ENCODE measurements around the gene LTBP1. TPM values are rescaled to one million over a fixed set of nuclear protein-coding genes. Genes with fewer than 3 reads are reported as not detected.
"Not testable (repeated sequence)": the region's sequence is repeated elsewhere in the genome, so short reads cannot be mapped to it uniquely, and the experiment has no call there.

The LTBP1 gene
- total RNA-seq, 1 experiment from 2014 or later = 8.7 TPM

DNA sequence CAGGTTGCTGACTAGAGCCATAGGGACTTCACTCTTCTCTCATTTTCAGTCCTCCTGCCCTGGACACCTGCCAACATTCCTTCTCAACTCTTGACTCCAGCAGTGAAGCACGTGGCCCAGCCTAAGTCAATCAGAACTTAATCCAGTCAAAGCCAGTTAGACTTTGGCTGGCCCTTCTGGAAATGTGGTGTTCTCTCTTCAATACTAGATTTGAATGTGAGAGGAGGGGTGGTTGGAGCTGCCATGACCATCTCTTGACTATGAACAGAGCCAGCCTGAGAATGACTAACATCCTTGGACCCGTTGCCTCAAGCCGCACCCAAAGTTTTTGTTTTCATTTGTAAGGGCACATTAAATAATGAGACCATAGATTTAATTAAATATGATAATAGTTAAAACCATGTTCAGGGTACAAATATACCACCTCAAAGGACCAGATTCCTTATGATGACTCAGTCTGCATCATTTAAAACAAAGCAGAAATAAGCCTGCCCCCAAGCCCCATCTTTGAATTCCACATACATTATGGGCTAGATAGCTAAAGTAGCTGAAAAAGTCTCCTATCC lies 480.0 kb downstream of the LTBP1 start:
- no peaks in the 10 kb centered on the region for H3K27me3 ChIP-seq (replicated peaks)
- DNase-seq (ENCODE audit: low read depth in 1 of 2, low spot score in 2 of 2) = peak; percentile 89 to 90
- peak overlapping the region; percentile 85 for H3K27ac ChIP-seq
- H3K9me3 ChIP-seq (replicated peaks) = no peaks in the 10 kb centered on the region
- no peaks in the 10 kb centered on the region for H3K36me3 ChIP-seq
- H3K4me1 ChIP-seq (replicated peaks) = peaks cover 50% of the 10 kb centered on the region
- H3K4me3 ChIP-seq = no peak overlapping the region

DNA sequence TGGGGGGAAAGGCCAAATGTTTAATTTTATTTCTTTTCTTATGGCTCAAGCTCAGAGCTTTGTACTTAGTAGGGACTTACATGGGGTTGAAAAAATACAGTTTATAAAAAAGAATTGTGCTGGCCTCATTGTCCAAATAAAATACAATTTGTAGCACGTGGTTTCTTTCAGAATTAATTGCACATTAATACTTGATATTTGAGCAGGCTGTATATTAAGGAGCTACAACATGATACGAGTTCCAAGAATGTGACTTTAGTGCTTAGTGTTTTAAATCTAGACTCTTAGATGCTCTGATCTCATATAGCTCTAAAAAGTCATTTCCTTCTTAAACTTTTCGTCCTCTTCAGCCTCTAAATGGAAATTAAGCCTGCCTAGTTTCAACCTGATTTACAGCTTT lies 483.3 kb downstream of the LTBP1 start:
- Histone ChIP-seq H3K36me3 (no peaks in the 10 kb centered on the region), H3K27me3 (replicated peaks) (no peaks in the 10 kb centered on the region), H3K4me3 (no peak overlapping the region), H3K4me1 (replicated peaks) (peaks cover 50% of the 10 kb centered on the region), H3K9me3 (replicated peaks) (no peaks in the 10 kb centered on the region), H3K27ac (0 out of 2 replicates have a peak overlapping the region, but pooled peaks have one; percentile 4)
- DNase-seq (ENCODE audit: low read depth in 1 of 2, low spot score in 2 of 2) = no peak

DNA sequence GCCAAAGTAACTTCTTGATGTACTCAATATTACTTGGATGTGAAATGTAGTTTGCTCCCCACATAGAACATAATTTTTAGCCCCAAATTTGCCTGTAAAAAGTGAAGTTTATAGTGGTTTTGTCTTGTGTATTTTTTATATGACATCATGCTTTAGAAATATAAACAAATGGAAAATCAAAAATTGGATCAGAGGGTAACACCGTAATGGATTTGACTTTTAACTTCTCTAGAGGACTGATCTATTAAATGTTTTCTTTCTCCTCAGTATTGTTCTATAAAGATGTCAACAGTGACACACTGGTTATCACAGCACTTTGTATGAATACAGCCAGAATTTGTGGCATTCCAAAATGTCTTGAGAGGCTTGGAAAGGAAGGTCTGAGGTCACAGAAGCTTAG lies 484.1 kb downstream of the LTBP1 start:
- DNase-seq (ENCODE audit: low read depth in 1 of 2, low spot score in 2 of 2) = peak in 1 of 2 experiments; percentile 57
- Histone ChIP-seq H3K27me3 (replicated peaks) (no peaks in the 10 kb centered on the region), H3K27ac (no peak overlapping the region), H3K4me3 (no peak overlapping the region), H3K36me3 (no peaks in the 10 kb centered on the region), H3K9me3 (replicated peaks) (no peaks in the 10 kb centered on the region), H3K4me1 (replicated peaks) (peaks cover 50% of the 10 kb centered on the region)

DNA sequence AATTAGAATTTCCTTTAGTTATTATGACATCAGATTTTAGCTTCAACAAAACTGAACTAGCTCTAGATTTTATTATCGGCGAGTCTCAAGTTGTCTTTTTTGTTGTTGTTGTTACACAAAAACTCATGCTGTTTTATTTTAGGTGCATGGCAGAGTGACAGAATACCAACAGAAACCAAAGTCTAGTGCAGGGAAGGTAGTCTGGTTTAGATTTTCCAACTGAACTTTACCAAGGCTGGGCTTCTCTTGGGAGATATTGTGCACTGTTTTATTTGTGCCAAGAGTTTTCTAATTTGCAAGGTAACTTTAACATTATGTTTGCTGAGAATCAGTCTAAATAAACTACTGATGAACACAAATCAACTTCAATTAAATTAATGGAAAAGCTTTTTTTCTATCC lies 486.1 kb downstream of the LTBP1 start:
- no peak overlapping the region for H3K4me3 ChIP-seq
- no peak for DNase-seq (ENCODE audit: low read depth in 1 of 2, low spot score in 2 of 2)
- H3K27me3 ChIP-seq (replicated peaks) = no peaks in the 10 kb centered on the region
- peaks cover 51% of the 10 kb centered on the region for H3K4me1 ChIP-seq (replicated peaks)
- H3K27ac ChIP-seq = no peak overlapping the region
- 0 out of 2 replicates have a peak, but pooled peaks cover 4% of the 10 kb centered on the region for H3K9me3 ChIP-seq (replicated peaks)
- H3K36me3 ChIP-seq = no peaks in the 10 kb centered on the region

DNA sequence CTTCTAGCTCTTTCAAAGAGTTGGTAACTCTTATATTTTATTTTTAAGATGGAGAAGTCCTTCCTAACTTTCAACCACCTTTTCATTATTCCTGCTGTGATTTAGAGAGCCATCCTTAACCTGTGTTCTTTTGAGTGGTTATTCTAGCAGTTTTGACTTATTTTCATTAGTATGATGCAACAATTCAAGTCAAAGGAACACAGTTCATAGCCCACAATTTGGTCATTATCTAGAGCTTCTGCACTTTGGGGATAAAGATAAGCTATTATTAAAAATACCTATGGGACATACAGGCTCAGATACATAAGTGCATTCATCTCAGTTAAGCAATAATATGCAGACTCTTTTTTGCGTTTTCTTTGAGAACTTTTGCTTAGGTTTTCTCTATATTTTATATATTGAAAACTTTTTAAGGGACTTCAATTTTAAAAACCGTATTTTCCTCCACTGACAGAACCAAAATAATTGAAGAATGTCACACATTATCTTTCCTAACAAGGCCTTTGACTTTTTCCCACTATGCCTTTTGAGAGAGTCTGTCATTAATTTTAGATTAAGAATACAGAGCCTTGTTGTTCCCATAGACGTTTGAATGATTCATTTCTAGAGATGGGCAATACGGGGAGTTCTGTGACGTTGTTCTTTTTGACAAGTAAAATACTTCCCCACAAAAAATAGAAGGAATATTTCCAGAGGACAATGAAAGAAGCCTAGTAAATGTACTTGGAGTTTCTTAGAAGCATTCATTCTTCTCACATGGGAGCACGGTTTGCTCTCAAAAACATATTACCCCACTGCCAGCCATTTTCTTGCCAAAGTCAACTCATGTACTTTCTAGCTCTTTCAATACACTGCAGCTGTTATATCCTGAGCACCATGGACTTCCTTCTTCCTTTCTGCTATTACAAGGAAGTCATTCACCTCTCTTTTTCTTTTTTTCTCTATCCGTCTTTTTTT lies 486.8 kb downstream of the LTBP1 start:
- Histone ChIP-seq H3K27me3 (replicated peaks) (no peaks in the 10 kb centered on the region), H3K9me3 (replicated peaks) (0 out of 2 replicates have a peak, but pooled peaks cover 4% of the 10 kb centered on the region), H3K4me1 (replicated peaks) (peaks cover 55% of the 10 kb centered on the region), H3K4me3 (no peak overlapping the region), H3K27ac (no peak overlapping the region), H3K36me3 (no peaks in the 10 kb centered on the region)
- DNase-seq (ENCODE audit: low read depth in 1 of 2, low spot score in 2 of 2) = no peak

DNA sequence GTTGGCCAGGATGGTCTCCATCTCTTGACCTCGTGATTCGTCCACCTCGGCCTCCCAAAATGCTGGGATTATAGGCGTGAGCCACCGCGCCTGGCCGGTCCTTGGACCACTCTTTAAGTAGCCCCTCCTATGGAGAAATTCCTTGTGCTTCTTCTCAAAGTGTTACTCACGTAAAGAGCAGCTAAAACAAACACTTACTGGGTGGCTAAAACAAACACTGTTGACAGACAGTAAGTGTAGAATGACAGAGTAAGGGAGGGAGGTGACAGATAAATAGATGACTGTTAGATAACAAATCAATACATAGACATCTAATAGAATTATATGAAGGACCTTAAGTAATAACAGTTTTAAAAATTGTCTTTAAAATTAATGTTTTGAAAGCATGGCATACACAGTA lies 488.8 kb downstream of the LTBP1 start:
- no peaks in the 10 kb centered on the region for H3K27me3 ChIP-seq (replicated peaks)
- peaks cover 51% of the 10 kb centered on the region for H3K4me1 ChIP-seq (replicated peaks)
- H3K36me3 ChIP-seq = no peaks in the 10 kb centered on the region
- DNase-seq (ENCODE audit: low read depth in 1 of 2, low spot score in 2 of 2) = peak in 1 of 2 experiments; percentile 68
- 0 out of 2 replicates have a peak, but pooled peaks cover 4% of the 10 kb centered on the region for H3K9me3 ChIP-seq (replicated peaks)
- peak overlapping the region; percentile 83 for H3K27ac ChIP-seq
- H3K4me3 ChIP-seq = no peak overlapping the region

DNA sequence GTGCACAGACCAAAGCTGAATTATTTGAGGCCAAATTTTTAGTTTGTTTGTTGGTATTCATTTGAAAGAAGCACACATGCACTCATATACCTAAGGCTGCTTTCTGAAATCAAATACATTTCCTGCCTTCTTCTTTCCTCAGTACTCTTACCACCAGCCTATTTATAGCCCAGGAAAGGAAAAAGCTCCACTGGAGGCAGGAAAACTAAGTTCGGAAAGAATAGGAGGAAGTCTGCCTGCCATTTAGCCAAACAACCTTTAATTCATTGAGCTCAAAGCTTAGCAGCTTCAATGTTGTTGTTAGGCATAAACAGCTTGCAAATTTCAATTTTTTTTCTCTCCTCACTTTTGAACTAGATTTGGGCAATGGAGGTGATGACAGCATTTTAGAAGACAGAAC lies 489.3 kb downstream of the LTBP1 start:
- H3K27ac ChIP-seq = peak overlapping the region; percentile 83
- H3K27me3 ChIP-seq (replicated peaks) = no peaks in the 10 kb centered on the region
- H3K9me3 ChIP-seq (replicated peaks) = 0 out of 2 replicates have a peak, but pooled peaks cover 4% of the 10 kb centered on the region
- no peak overlapping the region for H3K4me3 ChIP-seq
- peak in 1 of 2 experiments; percentile 62 for DNase-seq (ENCODE audit: low read depth in 1 of 2, low spot score in 2 of 2)
- peaks cover 45% of the 10 kb centered on the region for H3K4me1 ChIP-seq (replicated peaks)
- H3K36me3 ChIP-seq = no peaks in the 10 kb centered on the region

DNA sequence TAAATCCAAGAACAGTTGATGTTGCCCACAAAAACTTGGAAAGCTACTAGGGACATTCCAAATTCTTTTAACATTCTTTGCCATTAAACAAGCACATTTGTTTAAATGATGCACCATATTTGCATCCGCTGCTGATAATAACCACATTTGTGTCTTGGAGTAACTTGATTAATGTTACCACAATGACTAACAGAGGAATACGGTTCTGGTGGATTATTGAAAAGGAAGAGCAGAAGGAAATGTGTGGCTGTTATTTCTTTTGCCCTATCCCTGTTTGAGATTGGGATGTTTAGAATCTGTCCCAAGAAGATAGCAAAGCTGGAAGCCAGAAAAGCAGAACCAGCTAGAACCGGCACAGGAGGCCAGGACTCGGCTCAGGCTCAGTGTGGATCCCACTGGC lies 490.5 kb downstream of the LTBP1 start:
- H3K27ac ChIP-seq = peak overlapping the region; percentile 83
- no peaks in the 10 kb centered on the region for H3K36me3 ChIP-seq
- H3K4me3 ChIP-seq = no peak overlapping the region
- peaks cover 37% of the 10 kb centered on the region for H3K4me1 ChIP-seq (replicated peaks)
- H3K27me3 ChIP-seq (replicated peaks) = no peaks in the 10 kb centered on the region
- DNase-seq (ENCODE audit: low read depth in 1 of 2, low spot score in 2 of 2) = peak; percentile 60 to 91
- H3K9me3 ChIP-seq (replicated peaks) = 0 out of 2 replicates have a peak, but pooled peaks cover 4% of the 10 kb centered on the region

DNA sequence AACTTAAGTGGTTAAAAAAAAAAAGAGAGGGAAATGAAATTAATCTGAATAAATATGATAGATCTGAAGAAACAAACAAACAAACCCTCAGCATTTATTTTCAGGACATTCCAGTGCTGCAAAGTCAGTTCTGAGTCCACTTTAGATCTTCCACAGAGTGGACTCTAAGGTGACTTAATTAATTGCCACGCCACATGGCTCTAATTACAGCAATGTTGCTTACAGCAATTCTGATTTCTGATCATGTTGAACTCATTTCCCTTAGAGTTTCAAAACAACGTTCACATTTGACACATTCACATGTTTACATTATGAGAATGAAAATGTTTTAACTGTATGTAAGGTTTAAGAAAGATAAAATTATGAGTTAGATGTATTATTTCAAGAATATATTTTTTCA lies 491.1 kb downstream of the LTBP1 start:
- Histone ChIP-seq H3K27ac (peak overlapping the region; percentile 83), H3K4me3 (no peak overlapping the region), H3K4me1 (replicated peaks) (peaks cover 43% of the 10 kb centered on the region), H3K36me3 (no peaks in the 10 kb centered on the region), H3K9me3 (replicated peaks) (0 out of 2 replicates have a peak, but pooled peaks cover 4% of the 10 kb centered on the region), H3K27me3 (replicated peaks) (no peaks in the 10 kb centered on the region)
- no peak for DNase-seq (ENCODE audit: low read depth in 1 of 2, low spot score in 2 of 2)

DNA sequence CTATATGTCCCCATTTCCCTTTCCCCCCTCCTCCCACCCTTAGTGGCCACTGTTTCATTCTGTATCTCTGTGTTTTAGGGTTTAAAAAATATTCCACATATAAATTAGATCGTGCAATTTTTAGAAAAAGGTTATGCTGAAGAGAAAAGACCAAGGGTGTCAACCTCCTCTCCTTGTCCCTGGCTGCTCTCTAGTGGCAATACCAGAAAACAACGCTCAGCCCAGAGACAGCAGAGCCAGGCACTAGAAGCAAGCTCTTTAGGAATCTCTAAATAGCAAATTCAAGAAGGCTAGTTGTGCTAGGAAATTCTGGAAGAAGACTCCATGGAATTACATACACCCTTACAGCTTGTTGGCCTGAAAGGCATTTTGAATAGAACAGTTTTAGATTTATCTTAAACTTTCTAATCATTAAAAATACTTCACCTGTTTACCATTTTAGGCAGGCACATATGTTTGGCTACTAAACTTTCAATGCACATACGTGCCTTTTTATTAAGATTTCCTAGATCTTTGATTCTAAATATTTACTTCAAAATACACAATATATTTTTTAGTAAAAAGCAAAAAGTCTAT lies 494.6 kb downstream of the LTBP1 start:
- no peaks in the 10 kb centered on the region for H3K36me3 ChIP-seq
- no peak overlapping the region for H3K27ac ChIP-seq
- DNase-seq (ENCODE audit: low read depth in 1 of 2, low spot score in 2 of 2) = peak; percentile 61 to 65
- H3K4me1 ChIP-seq (replicated peaks) = peaks cover 29% of the 10 kb centered on the region
- H3K4me3 ChIP-seq = no peak overlapping the region
- 0 out of 2 replicates have a peak, but pooled peaks cover 2% of the 10 kb centered on the region for H3K9me3 ChIP-seq (replicated peaks)
- no peaks in the 10 kb centered on the region for H3K27me3 ChIP-seq (replicated peaks)

DNA sequence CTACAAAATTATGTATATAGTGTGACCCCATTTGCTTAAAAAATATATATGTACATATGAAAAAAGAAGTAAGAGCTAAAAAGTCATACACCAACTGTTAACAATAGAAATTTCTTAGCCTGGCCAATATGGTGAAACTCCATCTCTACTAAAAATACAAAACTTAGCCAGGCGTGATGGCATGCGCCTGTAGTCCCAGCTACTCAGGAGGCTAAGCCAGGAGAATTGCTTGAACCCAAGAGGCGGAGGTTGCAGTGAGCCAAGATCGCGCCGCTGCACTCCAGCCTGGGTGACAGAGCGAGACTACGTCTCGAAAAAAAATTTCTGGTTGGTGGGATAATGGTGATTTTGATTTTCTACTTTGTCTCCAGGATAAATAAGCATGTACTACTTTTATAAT lies 495.3 kb downstream of the LTBP1 start:
- not testable (repeated sequence) for DNase-seq (ENCODE audit: low read depth in 1 of 2, low spot score in 2 of 2); H3K4me3 ChIP-seq; H3K9me3 ChIP-seq (replicated peaks); H3K27ac ChIP-seq; H3K36me3 ChIP-seq; H3K27me3 ChIP-seq (replicated peaks)
- peaks cover 22% of the 10 kb centered on the region for H3K4me1 ChIP-seq (replicated peaks)

DNA sequence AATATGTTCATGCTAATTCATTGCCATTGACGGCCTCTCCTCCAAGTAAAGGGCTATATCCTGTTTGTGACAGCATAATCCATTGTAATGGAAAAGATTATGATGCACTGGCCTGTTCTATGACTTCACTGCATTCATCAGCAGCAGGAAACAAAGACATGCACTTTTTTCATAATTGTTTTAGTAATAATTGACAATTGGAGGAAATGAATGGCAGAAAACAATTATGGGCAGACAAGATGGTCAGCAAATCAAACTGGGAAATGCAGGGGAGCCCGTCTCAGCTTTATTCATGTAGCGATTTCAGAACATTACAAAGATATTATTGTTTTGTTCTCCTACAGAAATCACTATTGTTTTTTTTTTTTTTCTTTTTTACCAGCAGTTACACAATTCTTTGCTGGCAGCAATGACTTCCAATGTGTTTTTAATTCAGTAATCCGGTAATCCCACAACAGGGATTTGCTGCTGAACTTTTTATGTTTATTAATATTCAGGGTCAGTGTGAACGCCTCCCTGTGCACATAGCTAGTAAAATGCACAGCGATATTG lies 495.9 kb downstream of the LTBP1 start:
- H3K9me3 ChIP-seq (replicated peaks) = no peaks in the 10 kb centered on the region
- H3K4me3 ChIP-seq = no peak overlapping the region
- H3K36me3 ChIP-seq = no peaks in the 10 kb centered on the region
- no peak for DNase-seq (ENCODE audit: low read depth in 1 of 2, low spot score in 2 of 2)
- H3K4me1 ChIP-seq (replicated peaks) = peaks cover 19% of the 10 kb centered on the region
- no peak overlapping the region for H3K27ac ChIP-seq
- H3K27me3 ChIP-seq (replicated peaks) = no peaks in the 10 kb centered on the region

DNA sequence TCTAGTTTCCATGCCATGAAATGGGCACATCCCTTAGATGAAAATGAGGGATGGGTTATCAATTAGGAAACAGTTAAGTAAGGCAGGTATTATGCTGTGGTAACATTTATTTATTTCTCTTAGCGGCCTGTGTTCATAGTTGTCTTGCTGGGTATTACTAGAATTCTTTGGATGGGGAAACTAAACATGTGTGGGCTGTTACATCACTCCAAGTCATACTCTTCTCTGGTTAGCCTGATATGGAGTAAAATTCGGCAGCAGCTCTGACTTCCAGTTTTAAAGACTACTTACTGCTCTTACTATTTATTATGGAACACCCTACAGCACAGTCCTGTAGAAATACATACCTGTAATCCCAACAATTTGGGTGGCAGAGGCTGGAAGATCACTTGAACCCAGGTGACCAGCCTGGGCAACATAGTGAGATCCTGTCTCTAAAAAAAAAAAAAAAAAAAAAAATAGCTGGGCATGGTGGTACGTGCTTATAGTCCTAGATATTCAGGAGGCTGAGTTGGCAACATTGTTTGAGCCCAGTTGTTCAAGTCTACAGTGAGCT lies 496.6 kb downstream of the LTBP1 start:
- H3K4me1 ChIP-seq (replicated peaks) = peaks cover 12% of the 10 kb centered on the region
- H3K36me3 ChIP-seq = no peaks in the 10 kb centered on the region
- H3K4me3 ChIP-seq = no peak overlapping the region
- H3K9me3 ChIP-seq (replicated peaks) = no peaks in the 10 kb centered on the region
- no peak for DNase-seq (ENCODE audit: low read depth in 1 of 2, low spot score in 2 of 2)
- no peaks in the 10 kb centered on the region for H3K27me3 ChIP-seq (replicated peaks)
- no peak overlapping the region for H3K27ac ChIP-seq

Data from SJSA1 (cell line).